Measurements from ENCODE around the gene ABLIM3. TPM values are rescaled to one million over a fixed set of nuclear protein-coding genes. Genes with fewer than 3 reads are reported as not detected.

Gene ABLIM3
- total RNA-seq, 1 donor, result 32.8 TPM

DNA sequence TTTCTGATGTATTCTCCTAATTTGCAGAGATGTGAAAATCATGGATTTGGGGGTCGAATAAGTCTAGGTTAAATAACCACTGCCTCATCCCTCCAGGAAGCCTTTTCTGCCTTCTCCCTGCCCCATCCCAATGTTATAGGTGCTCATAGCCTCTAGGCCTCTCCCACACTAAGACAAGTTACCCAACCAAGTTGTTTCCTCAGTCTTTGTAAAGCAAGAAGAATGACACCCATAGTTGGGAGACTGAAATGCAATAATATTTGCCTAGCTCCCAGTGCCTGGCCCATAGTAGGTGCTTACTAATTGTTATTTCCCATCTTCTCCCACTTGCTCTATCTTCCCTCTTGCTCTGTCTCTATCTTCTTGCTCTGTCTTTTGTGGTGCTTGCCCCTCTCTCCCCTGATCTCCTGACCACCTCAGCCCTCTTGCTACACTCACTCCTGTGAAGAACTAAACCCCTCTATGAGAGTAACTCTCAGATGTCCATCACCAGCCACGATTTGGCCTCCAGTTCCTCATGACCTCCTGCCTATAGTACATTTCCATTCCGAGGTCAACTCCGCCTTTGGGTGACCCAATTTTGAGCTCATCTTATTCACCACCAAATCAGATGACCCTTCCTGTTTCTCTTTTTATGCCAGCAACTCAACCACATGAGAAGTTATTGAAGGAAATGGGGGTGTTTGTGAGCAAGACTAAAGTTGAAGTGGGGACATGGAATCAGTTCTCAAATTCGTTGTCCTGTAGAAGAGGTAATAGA lies 137.3 kb downstream of the ABLIM3 start:
- no peak for DNase-seq (ENCODE audit: low read depth)
- no peak overlapping the region for H3K4me3 ChIP-seq (ENCODE audit: low read depth, low read length)
- TF ChIP-seq, protein P1, sequence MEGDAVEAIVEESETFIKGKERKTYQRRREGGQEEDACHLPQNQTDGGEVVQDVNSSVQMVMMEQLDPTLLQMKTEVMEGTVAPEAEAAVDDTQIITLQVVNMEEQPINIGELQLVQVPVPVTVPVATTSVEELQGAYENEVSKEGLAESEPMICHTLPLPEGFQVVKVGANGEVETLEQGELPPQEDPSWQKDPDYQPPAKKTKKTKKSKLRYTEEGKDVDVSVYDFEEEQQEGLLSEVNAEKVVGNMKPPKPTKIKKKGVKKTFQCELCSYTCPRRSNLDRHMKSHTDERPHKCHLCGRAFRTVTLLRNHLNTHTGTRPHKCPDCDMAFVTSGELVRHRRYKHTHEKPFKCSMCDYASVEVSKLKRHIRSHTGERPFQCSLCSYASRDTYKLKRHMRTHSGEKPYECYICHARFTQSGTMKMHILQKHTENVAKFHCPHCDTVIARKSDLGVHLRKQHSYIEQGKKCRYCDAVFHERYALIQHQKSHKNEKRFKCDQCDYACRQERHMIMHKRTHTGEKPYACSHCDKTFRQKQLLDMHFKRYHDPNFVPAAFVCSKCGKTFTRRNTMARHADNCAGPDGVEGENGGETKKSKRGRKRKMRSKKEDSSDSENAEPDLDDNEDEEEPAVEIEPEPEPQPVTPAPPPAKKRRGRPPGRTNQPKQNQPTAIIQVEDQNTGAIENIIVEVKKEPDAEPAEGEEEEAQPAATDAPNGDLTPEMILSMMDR (IDR thresholded peaks at IDR 0.05; ENCODE audit: insufficient read depth, low read depth, low read length), result no peak

DNA sequence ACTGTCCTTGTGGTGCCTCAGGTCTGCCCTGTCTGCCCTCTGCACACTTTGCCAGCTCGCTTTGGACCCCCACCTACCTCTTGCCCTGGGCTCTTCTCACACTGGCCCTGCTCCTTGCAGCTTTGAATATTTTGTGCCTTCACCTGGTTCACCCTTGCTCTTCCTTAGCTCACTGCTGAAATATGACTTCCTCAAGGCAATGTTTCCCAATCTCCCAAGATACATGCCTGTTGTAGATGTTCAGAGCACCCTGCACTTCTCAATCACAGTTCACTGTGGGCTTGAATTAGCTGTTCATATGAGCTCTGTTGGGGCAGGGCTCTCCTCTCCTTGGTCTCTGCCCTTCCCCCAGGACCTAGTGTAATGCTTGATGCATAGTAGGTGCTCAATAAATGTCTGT lies 138.4 kb downstream of the ABLIM3 start:
- DNase-seq (ENCODE audit: low read depth), result peak; percentile 29
- no peak overlapping the region for H3K4me3 ChIP-seq (ENCODE audit: low read depth, low read length)
- TF ChIP-seq, protein P1 (IDR thresholded peaks at IDR 0.05; ENCODE audit: insufficient read depth, low read depth, low read length), result no peak

GRCh38 chr5:149280124-149280523 lies 138.8 kb downstream of the ABLIM3 start:
- DNase-seq (ENCODE audit: low read depth), result no peak
- no peak overlapping the region for H3K4me3 ChIP-seq (ENCODE audit: low read depth, low read length)
- TF ChIP-seq, protein P1 (IDR thresholded peaks at IDR 0.05; ENCODE audit: insufficient read depth, low read depth, low read length), result no peak

DNA sequence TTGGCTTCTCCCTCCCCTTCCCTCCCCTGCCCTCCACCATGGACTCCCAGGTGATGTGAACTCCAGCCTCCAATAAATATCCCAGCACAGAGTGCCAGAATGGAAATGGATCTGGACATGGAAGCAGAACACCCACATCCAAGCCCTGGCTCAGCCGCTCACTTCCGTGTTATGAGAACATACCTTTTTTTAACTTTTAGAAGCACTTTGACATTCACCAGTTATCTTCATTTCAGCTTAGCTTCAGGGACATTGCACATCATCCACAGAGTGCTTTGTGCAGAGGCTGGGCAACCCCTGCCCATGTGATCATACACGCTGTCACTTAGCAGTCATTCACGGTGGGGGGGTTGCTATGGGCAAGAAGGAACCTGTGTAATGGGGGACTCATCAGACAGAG lies 139.5 kb downstream of the ABLIM3 start:
- no peak for DNase-seq (ENCODE audit: low read depth)
- no peak overlapping the region for H3K4me3 ChIP-seq (ENCODE audit: low read depth, low read length)
- TF ChIP-seq, protein P1 (IDR thresholded peaks at IDR 0.05; ENCODE audit: insufficient read depth, low read depth, low read length), result no peak

DNA sequence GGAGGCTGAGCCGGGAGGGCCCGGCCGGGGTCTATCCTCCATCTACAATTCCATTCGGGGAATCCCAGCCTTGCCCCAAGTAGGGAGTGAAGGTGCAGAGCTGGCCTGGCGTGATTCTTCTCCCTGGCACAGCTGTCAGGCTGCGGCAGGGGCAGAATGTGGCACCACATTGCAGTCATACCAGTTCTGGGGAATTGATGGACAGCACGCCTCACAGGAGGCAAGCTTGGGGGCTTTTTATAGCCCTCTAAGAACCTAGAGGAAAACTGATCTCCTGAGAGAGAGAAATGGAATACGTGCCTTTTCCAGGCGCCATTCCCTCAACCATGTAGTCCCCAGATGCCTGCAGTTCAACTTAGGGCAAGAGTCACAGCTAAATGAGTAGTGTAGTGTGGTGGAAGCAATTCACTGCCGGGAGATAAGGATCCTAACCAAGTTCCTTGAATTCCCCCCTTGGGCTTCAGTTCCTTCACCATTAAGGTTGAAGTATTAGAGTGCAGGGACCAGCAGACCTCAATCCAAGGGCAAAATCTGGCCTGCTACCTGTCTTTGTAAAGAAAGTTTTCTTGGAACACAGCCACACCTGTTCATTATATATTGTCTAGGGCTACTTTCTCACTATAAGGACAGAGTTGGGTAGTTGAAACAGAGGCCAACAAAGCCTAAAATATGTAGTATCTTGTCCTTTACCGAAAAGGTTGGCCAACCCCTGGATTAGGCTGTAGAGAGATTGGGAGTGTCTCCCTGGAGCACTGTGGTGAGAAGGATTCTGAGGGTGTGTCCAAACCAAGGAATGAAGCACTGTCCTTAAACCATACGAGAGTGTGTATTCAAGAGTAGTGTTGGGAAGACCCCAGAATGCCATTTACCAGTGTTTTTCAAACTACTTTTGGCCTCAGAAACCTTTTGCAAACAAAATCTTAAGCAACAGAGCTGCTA lies 141.0 kb downstream of the ABLIM3 start:
- DNase-seq (ENCODE audit: low read depth), result no peak
- H3K4me3 ChIP-seq (ENCODE audit: low read depth, low read length), result no peak overlapping the region
- TF ChIP-seq, protein P1 (IDR thresholded peaks at IDR 0.05; ENCODE audit: insufficient read depth, low read depth, low read length), result no peak

DNA sequence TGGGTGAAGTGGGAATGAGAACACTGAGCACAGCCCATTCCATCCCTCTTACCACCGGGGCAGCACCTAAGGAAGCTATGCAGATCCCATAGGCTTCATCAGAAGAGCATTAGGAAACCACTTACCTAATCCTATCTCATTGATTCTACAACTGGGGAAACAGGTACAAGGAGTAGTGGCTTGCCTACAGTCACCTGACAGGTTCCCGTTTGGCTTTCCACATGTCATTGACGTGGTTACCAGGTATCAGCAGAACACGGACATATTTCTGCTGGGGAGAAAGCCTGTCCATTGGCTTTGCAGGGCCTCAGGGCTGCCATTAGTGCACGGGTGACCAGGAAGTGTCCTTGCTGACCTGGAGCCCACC lies 141.7 kb downstream of the ABLIM3 start:
- H3K4me3 ChIP-seq (ENCODE audit: low read depth, low read length), result no peak overlapping the region
- no peak for DNase-seq (ENCODE audit: low read depth)

More for the DNA sequence above, 141.7 kb downstream of the ABLIM3 start:
- TF ChIP-seq, protein P1 (IDR thresholded peaks at IDR 0.05; ENCODE audit: insufficient read depth, low read depth, low read length), result no peak

Measured in fibroblast of villous mesenchyme (primary cell).